Measurements from ENCODE around the gene POMT2.

The POMT2 gene

DNA sequence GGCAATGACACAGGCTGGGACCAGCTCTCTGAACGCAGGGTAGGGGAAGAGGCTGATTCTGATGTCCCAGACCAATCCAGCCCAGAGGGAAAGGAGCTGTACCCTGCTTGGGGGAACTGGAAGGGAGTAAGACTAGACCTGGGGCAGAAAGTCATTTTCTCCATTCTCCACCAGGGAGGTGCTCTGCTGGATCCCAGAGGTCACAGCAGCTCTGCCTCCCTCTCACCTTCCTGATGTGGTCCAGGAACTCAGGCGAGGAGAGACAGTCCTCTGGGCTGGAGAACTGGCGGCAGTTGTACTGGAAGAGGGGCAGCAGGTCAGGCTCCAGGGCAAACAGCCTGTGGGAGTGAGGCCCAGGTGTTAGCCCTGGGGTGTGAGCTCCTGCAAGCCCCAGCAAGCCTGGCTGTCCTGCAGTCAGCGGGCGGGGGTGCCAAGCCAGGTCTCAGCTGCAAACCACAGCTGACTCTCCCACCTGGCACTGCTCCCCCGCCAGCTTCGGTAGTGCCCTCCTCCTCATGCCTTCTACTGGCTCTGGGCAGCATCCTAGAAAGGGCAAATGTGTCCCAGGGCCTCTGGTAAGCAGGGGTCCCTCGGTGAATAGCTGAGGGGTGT lies 51.6 kb downstream of the POMT2 start:
- DNase-seq (ENCODE audit: low read depth, low spot score) = no peak

DNA sequence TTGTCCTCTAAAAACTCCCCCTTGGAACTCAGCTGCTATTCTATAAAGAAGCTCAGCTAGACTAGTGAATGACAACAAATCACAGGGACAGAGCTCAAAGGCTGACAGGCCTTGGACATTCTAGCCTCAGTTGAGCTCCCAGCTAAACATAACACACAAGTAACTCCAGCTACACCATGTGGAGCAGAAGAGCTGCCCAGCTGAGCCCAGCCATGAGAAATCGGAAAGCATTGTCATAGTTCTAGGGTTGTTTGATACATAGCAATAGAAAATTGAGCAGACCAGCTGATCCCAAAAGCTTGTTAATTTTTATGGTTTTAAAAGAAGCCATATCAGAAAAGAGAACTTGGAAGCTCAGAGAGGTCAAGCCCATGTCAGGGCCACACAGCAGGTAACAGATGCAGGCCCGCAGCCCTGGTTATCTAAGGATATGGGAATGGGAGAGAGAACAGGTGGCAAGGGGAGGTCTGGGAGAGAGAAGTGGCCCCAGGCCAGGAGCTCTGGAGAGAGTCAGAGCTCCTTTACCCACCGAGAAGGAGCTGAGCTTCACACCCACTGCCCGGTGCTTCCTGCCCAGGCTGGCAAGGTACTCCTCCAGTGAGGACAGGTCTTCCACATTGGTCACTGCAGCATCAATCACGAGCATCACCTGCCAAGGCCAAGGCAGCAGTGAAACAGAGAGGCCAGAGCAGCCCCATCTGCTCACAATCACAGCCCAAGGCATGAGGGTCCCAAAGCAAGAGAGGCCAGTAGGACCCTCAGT lies 52.6 kb downstream of the POMT2 start:
- no peak for DNase-seq (ENCODE audit: low read depth, low spot score)

DNA sequence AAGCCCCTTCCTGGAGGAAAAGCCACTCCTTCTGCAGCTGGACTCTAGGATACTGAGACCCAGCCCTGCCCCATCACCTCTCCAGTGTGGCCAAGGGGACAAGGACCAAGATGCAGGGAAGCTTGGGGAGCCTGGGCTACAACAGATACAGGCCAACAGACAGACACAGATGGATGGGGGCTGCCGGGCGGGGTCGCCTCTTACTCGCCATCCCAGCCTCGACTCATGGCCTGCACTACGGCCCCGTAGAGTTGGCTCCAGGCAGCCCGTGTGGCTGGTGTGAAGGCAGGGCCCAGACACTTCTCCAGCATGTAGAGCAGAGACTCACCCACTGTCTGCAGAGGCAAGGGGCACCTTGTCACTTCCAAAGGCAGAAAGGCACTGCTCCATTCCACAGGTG lies 54.3 kb downstream of the POMT2 start:
- no peak for DNase-seq (ENCODE audit: low read depth, low spot score)

GRCh38 chr14:77265561-77266335 lies 54.9 kb downstream of the POMT2 start:
- DNase-seq (ENCODE audit: low read depth, low spot score) = no peak

DNA sequence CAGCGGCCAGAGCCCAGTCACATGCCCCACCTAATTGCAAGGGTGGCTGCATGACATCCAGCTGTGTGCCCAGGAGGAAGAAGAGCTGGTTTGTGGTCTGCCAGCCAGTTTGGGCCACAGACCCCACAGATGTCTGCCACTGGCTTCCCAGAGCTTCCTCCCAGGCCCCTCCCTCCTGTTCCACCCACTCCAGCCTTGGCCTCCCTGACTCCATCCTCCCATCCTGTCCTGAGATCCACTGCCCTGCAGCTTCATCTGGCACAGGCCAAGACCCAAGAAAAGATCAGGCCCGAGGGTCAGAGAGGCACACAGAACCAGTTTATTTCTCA lies 55.5 kb downstream of the POMT2 start:
- DNase-seq (ENCODE audit: low read depth, low spot score) = no peak

GRCh38 chr14:77264466-77265186 lies 56.1 kb downstream of the POMT2 start:
- DNase-seq (ENCODE audit: low read depth, low spot score) = no peak

GRCh38 chr14:77260631-77261030 lies 60.1 kb downstream of the POMT2 start:
- DNase-seq (ENCODE audit: low read depth, low spot score) = no peak

- no peak for DNase-seq (ENCODE audit: low read depth, low spot score)
These were observed 60.5 kb downstream of the POMT2 start for GRCh38 chr14:77260199-77260598.

- DNase-seq (ENCODE audit: low read depth, low spot score) = no peak
These were observed 61.5 kb downstream of the POMT2 start for GRCh38 chr14:77259025-77259715.

GRCh38 chr14:77258566-77258965 lies 62.1 kb downstream of the POMT2 start:
- no peak for DNase-seq (ENCODE audit: low read depth, low spot score)

DNA sequence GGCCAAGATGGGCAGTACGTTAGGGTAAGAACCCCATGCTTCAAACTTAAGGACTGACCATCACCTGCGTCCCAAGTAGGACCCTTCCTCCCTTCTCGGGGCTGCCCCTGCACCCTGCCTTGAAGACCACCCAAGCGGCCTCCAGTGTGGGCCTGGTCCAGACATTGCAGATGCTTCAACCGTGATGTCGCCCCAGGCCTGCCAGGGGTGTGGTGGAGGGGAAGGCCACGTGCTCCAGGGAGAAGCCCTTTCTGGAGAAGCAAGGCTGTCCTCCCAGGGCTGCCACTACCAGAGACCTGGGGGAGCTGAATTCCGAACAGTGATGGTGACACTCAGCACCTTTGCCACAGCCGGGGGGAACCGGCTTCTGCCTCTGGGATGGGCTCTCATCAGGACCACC lies 63.0 kb downstream of the POMT2 start:
- no peak for DNase-seq (ENCODE audit: low read depth, low spot score)

DNA sequence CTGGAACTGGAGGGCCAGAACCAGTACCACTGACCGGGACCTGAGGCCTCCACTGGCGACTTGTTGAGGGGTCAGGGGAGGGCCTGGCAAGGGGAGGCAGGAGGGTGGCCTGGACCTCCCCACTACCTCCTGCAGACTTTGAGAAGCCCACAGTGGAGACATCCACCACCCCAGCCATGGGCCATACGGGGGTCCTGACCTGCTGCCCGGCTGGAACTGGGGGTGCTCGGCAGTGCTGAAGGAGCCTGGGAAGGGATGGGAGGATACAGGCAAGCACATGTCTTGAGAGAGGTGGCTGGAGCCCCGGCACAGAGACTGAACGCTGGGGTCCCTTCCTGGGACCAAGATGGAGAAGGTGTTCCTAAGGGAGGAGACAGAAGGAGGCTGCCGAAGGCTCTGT lies 64.0 kb downstream of the POMT2 start:
- no peak for DNase-seq (ENCODE audit: low read depth, low spot score)

DNA sequence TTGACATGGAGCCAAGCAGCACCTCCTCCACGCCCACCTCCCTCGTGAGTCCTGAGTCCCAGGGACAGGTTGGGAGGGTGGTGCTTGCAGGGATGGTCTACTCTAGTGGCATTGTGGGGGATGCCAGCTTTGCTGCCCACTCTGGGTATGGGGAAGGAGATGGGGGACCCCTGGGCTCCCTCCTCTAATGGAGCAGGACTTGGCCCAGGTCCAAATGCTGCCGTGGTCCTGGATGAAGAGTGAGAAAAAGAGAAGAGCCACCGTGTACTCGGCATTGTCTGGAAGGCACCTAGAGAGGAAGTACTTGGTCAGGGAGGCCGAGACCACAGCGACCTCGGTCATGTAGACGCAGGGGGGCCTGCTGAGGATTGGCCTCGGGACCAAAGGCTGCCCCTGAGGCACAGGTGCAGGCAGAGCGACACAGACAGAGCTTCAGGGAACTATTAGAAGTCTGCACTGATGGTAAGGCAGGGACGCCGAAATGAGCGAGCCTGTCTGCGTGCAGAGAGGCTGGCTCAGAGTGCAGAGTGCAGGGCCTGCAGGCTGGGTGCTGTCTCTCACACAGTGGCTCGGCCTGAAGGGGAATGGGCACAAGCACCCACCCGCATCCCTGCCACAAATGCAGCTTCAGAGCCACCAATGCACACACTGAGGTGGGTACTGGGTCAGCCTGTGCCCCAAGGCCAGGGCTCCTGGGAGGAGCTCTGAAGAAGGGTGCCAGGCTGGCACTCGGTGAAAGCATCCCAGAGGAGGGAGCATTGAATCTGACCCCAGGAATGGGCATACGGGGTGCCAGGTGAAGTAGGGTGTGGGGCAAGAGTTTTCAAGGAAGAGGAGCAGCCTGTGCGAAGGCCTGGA lies 67.1 kb downstream of the POMT2 start:
- no peak for DNase-seq (ENCODE audit: low read depth, low spot score)

DNA sequence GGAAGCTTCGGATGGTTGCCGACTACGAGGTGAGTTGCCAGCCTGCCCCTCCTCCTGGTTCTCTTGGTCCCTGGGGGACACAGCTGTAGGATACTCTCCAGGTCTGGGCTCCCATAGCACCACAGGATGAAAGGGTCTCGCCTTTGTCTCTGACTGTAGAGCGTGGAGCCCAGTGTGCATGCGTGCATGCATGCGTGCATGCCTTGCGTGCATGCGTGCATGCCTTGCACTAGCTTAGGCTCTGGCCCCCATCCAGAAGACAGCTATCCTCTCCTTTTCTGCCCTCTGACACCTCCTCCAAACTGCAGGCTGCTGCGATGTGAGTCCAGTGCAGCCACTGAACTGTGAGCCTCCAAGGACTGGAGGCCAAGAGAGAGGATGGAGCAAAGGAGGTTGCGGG lies 68.8 kb downstream of the POMT2 start:
- no peak for DNase-seq (ENCODE audit: low read depth, low spot score)

GRCh38 chr14:77250927-77251326 lies 69.8 kb downstream of the POMT2 start:
- no peak for DNase-seq (ENCODE audit: low read depth, low spot score)

DNA sequence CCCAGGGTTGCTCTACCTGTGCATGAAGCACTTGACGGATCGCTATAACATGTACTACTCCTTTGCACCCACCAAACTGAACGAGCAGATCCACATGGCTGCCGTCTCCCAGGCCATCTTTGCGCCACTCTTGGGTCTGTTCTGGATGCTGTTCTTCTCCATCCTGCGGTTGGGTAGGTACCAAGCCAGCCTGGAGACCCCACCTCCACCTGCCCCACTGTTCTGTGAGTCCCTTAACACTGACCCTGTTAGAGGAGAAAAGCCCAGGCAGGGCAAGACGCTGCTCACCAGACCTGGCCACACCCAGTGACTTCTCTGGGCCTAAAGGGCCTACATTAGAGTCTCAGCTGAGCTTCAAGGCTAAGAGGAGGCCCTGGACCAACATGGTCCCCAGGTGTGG lies 71.4 kb downstream of the POMT2 start:
- DNase-seq (ENCODE audit: low read depth, low spot score) = no peak

DNA sequence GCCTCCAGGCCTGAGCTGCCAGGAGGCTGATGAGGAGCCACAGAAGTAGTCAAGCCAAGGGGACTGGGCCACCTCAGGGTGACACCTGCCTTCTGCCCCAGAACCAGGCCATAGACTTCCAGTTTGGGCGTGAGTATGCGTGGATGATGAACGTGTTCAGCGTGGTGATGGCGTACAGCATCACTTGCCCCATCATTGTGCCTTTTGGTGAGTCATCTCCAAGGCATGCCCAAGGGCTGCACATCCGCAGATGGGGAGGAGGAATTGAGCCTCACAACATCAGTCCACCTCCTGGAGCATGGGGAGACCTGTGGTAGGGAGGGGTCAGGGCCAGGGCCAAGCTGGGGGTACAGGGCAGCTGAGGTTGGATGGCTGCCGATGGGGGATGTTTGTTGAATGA lies 72.0 kb downstream of the POMT2 start:
- DNase-seq (ENCODE audit: low read depth, low spot score) = no peak

GRCh38 chr14:77246784-77247183 lies 73.9 kb downstream of the POMT2 start:
- no peak for DNase-seq (ENCODE audit: low read depth, low spot score)

GRCh38 chr14:77245820-77246219 lies 74.9 kb downstream of the POMT2 start:
- no peak for DNase-seq (ENCODE audit: low read depth, low spot score)

DNA sequence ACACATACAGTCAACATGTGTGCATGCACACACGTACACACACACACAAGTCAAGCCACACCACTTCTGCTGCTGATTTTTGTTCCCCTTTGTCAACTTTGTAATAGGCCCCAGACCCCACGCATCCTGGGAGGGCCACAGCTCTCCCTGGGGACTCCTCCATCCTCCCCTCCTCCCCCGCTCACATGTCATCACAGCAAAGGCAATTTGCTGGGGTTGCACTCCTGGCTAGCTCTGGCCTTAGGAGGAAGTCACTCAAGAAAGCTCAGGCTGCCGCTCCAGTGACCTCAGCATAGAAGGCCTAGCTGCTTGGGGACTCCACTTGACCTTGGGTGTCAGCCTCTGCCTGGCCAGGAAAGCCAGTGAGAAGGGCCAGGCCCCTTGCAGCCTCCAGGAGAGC lies 76.8 kb downstream of the POMT2 start:
- DNase-seq (ENCODE audit: low read depth, low spot score) = no peak

DNA sequence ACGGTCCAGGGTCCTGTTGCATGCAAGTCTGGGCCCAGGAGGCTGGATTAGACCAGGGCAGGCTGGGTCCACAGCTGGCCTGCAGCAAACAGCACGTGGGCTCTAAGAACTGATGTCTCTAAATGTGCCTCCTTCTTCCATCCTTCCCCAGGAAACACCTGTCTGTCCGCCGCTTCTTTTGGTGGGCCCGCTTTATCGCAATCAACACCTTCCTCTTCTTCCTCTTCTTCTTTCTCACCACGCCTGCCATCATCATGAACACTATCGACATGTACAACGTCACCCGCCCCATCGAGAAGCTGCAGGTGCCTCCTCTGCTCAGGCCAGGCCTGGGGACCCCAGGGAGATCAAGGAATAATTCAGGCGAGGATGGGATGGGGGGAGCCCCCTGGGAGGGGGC lies 77.9 kb downstream of the POMT2 start:
- no peak for DNase-seq (ENCODE audit: low read depth, low spot score)
